ENCODE measurements around the gene HABP2. TPM values are rescaled to one million over a fixed set of nuclear protein-coding genes. Genes with fewer than 3 reads are reported as not detected.
A peak's percentile ranks its signal among the peaks of the same experiment; 100 is the strongest.

The HABP2 gene
- total and polyA plus RNA-seq, 4 donors, result 109 to 259 (median 197) TPM

- Histone ChIP-seq H3K4me3 (ENCODE audit: low read depth in 1 of 3, low read length in 3 of 3) (peak overlapping the region in 1 of 3 donors; percentile 72), H3K36me3 (ENCODE audit: control insufficient read depth in 4 of 4, insufficient read depth in 3 of 4, low read depth in 1 of 4, low read length in 3 of 4) (no peaks in the 10 kb centered on the region), H3K4me1 (ENCODE audit: control insufficient read depth in 4 of 4, insufficient read depth in 4 of 4, low read length in 3 of 4) (peaks cover 12 to 59% (median 38%) of the 10 kb centered on the region in 4 donors), H3K9ac (ENCODE audit: low read depth in 1 of 2, low read length in 2 of 2) (no peak overlapping the region), H3K9me3 (ENCODE audit: control insufficient read depth in 4 of 4, low read length in 3 of 4) (no peaks in the 10 kb centered on the region), H3K27ac (ENCODE audit: low read depth in 1 of 2, low read length in 2 of 2) (peak overlapping the region; percentile 85 to 88), H3K27me3 (ENCODE audit: control insufficient read depth in 4 of 4, insufficient read depth in 4 of 4, low read length in 3 of 4) (no peaks in the 10 kb centered on the region)
- 46% methylated on average over 3 of the region's 3 CpGs for WGBS
- no peak for DNase-seq (ENCODE audit: low spot score)
- peak; percentile 21 for TF ChIP-seq SP1 (IDR thresholded peaks at IDR 0.05)
- TF ChIP-seq RAD21 (IDR thresholded peaks at IDR 0.05), result no peak
- peak; percentile 27 to 65 for TF ChIP-seq HNF4A (conservative IDR thresholded peaks at IDR 0.05)
- TF ChIP-seq HNF4G (IDR thresholded peaks at IDR 0.05), result no peak
- TF ChIP-seq JUND (IDR thresholded peaks at IDR 0.05), result peak in 1 of 2 donors; percentile 68
- peak in 1 of 2 donors; percentile 67 for TF ChIP-seq RXRA (IDR thresholded peaks at IDR 0.05)
- no peak for TF ChIP-seq NR2F2 (IDR thresholded peaks at IDR 0.05)
- TF ChIP-seq, protein P1, sequence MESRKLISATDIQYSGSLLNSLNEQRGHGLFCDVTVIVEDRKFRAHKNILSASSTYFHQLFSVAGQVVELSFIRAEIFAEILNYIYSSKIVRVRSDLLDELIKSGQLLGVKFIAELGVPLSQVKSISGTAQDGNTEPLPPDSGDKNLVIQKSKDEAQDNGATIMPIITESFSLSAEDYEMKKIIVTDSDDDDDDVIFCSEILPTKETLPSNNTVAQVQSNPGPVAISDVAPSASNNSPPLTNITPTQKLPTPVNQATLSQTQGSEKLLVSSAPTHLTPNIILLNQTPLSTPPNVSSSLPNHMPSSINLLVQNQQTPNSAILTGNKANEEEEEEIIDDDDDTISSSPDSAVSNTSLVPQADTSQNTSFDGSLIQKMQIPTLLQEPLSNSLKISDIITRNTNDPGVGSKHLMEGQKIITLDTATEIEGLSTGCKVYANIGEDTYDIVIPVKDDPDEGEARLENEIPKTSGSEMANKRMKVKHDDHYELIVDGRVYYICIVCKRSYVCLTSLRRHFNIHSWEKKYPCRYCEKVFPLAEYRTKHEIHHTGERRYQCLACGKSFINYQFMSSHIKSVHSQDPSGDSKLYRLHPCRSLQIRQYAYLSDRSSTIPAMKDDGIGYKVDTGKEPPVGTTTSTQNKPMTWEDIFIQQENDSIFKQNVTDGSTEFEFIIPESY (IDR thresholded peaks at IDR 0.05), result no peak
- peak; percentile 88 for TF ChIP-seq FOXA2 (IDR thresholded peaks at IDR 0.05)
- no peak for TF ChIP-seq CTCF (IDR thresholded peaks at IDR 0.05; ENCODE audit: low read depth, low read length, missing input control)
- TF ChIP-seq GABPA (IDR thresholded peaks at IDR 0.05 in 1 of 2, conservative IDR thresholded peaks at IDR 0.05 in 1 of 2), result no peak
- peak; percentile 47 for TF ChIP-seq YY1 (IDR thresholded peaks at IDR 0.05)
- TF ChIP-seq, protein P2, sequence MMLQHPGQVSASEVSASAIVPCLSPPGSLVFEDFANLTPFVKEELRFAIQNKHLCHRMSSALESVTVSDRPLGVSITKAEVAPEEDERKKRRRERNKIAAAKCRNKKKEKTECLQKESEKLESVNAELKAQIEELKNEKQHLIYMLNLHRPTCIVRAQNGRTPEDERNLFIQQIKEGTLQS (IDR thresholded peaks at IDR 0.05), result no peak
- TF ChIP-seq EGR1 (IDR thresholded peaks at IDR 0.05; ENCODE audit: low read depth in 2 of 2), result no peak
- no peak for TF ChIP-seq REST (IDR thresholded peaks at IDR 0.05)
- no peak for TF ChIP-seq TAF1 (conservative IDR thresholded peaks at IDR 0.05)
- no peak for TF ChIP-seq FOXA1 (IDR thresholded peaks at IDR 0.05)
- TF ChIP-seq, protein P3, sequence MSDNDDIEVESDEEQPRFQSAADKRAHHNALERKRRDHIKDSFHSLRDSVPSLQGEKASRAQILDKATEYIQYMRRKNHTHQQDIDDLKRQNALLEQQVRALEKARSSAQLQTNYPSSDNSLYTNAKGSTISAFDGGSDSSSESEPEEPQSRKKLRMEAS (IDR thresholded peaks at IDR 0.05), result peak; percentile 63
Observed at GRCh38 chr10:113552014-113552413, 839 bp upstream of the HABP2 start.
